Endodermal cell (in vitro differentiated cells): Measurements from ENCODE around the gene DHH. TPM values are rescaled to one million over a fixed set of nuclear protein-coding genes. Genes with fewer than 3 reads are reported as not detected.

Source experiments
- DNase-seq: peaks from one replicate; pipeline ENCODE4 v3.0.0-alpha.2; 2017
- H3K27ac ChIP-seq: 2 replicates; pipeline ENCODE4 v1.5.1; 2013; ENCODE audit warnings: mild to moderate bottlenecking, low read depth, low read length, moderate library complexity
- H3K27me3 ChIP-seq: 2 replicates; pipeline ENCODE4 v1.6.1; 2013; ENCODE audit warnings: mild to moderate bottlenecking, low read length, moderate library complexity; ENCODE audit not compliant: insufficient read depth, control insufficient read depth, poor library complexity, severe bottlenecking
- H3K36me3 ChIP-seq: 2 replicates; pipeline ENCODE4 v1.7.0; 2013; ENCODE audit warnings: mild to moderate bottlenecking, low read length, moderate library complexity; ENCODE audit not compliant: control insufficient read depth, insufficient read depth
- H3K4me1 ChIP-seq: one replicate; pipeline ENCODE4 v1.7.0; 2013; ENCODE audit warnings: low read length; ENCODE audit not compliant: control insufficient read depth, insufficient read depth
- H3K4me3 ChIP-seq: 2 replicates; pipeline ENCODE4 v1.5.1; 2013; ENCODE audit warnings: mild to moderate bottlenecking, low read length, moderate library complexity
- H3K9ac ChIP-seq: 2 replicates; pipeline ENCODE4 v1.6.1; 2013; ENCODE audit warnings: mild to moderate bottlenecking, low read length, moderate library complexity; ENCODE audit not compliant: poor library complexity, severe bottlenecking; ENCODE audit errors: extremely low read depth
- H3K9me3 ChIP-seq: 2 replicates; pipeline ENCODE4 v1.6.1; 2013; ENCODE audit warnings: mild to moderate bottlenecking, low read length, moderate library complexity; ENCODE audit not compliant: control insufficient read depth
- H3K27ac Mint-ChIP-seq: 2 replicates; pipeline ENCODE4 v1.8.0; 2020; ENCODE audit warnings: mixed read lengths
- H3K27me3 Mint-ChIP-seq: 2 replicates; pipeline ENCODE4 v1.8.0; 2021; ENCODE audit warnings: mild to moderate bottlenecking, mixed read lengths; ENCODE audit not compliant: insufficient read depth
- H3K36me3 Mint-ChIP-seq: 2 replicates; pipeline ENCODE4 v1.8.0; 2020; ENCODE audit warnings: low read depth, mixed read lengths
- H3K4me1 Mint-ChIP-seq: 2 replicates; pipeline ENCODE4 v1.8.0; 2020; ENCODE audit warnings: mixed read lengths
- H3K4me3 Mint-ChIP-seq: 2 replicates; pipeline ENCODE4 v1.8.0; 2020; ENCODE audit warnings: mild to moderate bottlenecking, moderate library complexity, mixed read lengths
- H3K9me3 Mint-ChIP-seq: 2 replicates; pipeline ENCODE4 v1.8.0; 2020; ENCODE audit warnings: mild to moderate bottlenecking, mixed read lengths
- CTCF ChIP-seq: fragments of 200-600 bp; sonication (generic); conservative IDR thresholded peaks from 2 replicates; pipeline ENCODE4 v1.5.0; 2021; ENCODE audit warnings: antibody characterized with exemption, mild to moderate bottlenecking
- WGBS, 2 experiments: methylation state at CpG; one replicate each; pipeline versions ENCODE4 v1.1.5 to v1.1.7; 2013; ENCODE audit warnings: missing lambda C conversion rate in 2 of 2, mixed read lengths in 1 of 2; ENCODE audit not compliant: insufficient coverage in 1 of 2, insufficient read length in 1 of 2; 5-methylcytosine and 5-hydroxymethylcytosine counted together
- total RNA-seq, 2 donors: library from RNA; stranded (reverse); fragmentation: NEBNext Ultra II Directional in 1 of 2; extraction: Animal tissue kit (Norgen Biotek cat#: 25700) in 1 of 2; gene quantifications; 2 replicates in 1 of 2; 3 replicates in 1 of 2; pipeline ENCODE4 v1.2.1, GENCODE V29; 2021

The DHH gene
- total RNA-seq, 2 donors from 2014 or later, result 0.15 to 0.51 TPM

GRCh38 chr12:49037947-49038237 is 56.7 kb downstream of the DHH start:
- Histone ChIP-seq H3K27ac (no peak overlapping the region), H3K9ac (no peak overlapping the region), H3K4me3 (no peak overlapping the region), H3K9me3 (no peaks in the 10 kb centered on the region), H3K36me3 (peaks cover 83% of the 10 kb centered on the region), H3K4me1 (no peaks in the 10 kb centered on the region), H3K27me3 (no peaks in the 10 kb centered on the region)
- TF ChIP-seq CTCF, result no peak
- no peak for DNase-seq
- Mint-ChIP-seq H3K27ac (no peak overlapping the region), H3K36me3 (peaks cover 86% of the 10 kb centered on the region), H3K4me1 (no peaks in the 10 kb centered on the region), H3K9me3 (no peaks in the 10 kb centered on the region), H3K27me3 (no peaks in the 10 kb centered on the region), H3K4me3 (no peak overlapping the region)
- 93 to 98% methylated on average over 7 of the region's 7 CpGs for WGBS, 2 experiments

- Histone ChIP-seq H3K36me3 (peaks cover 82% of the 10 kb centered on the region), H3K9ac (no peak overlapping the region), H3K4me1 (no peaks in the 10 kb centered on the region), H3K9me3 (no peaks in the 10 kb centered on the region), H3K27me3 (no peaks in the 10 kb centered on the region), H3K27ac (no peak overlapping the region), H3K4me3 (no peak overlapping the region)
- DNase-seq, result no peak
- H3K4me1 Mint-ChIP-seq, result no peaks in the 10 kb centered on the region
- no peak overlapping the region for H3K4me3 Mint-ChIP-seq
- no peak for TF ChIP-seq CTCF
- H3K27ac Mint-ChIP-seq, result no peak overlapping the region
- no peaks in the 10 kb centered on the region for H3K27me3 Mint-ChIP-seq
- WGBS, 2 experiments, result 95 to 97% methylated on average over 5 to 9 of the region's 9 CpGs
- no peaks in the 10 kb centered on the region for H3K9me3 Mint-ChIP-seq
- H3K36me3 Mint-ChIP-seq, result peaks cover 86% of the 10 kb centered on the region
Observed at GRCh38 chr12:49037111-49037946, 57.3 kb downstream of the DHH start.

Other genes starting within 250 kb of the DHH start
- 100 to 1,000 TPM in 1 of 2 donors, 10 to 100 TPM in 1; 98.5 to 108 TPM for gene DDX23, start 242.6 kb downstream of the DHH start, total RNA-seq
- gene RND1, start 228.9 kb downstream of the DHH start, total RNA-seq, result 10 to 100 TPM; 10.7 to 18.9 TPM
- gene FKBP11, start 169.3 kb downstream of the DHH start, total RNA-seq, result 10 to 100 TPM; 30.1 to 30.7 TPM
- 100 to 1,000 TPM; 237 to 288 TPM for gene ARF3, start 137.3 kb downstream of the DHH start, total RNA-seq
- under 1 TPM; 0.20 to 0.29 TPM for gene WNT10B, start 123.1 kb downstream of the DHH start, total RNA-seq
- gene WNT1, start 116.5 kb downstream of the DHH start, total RNA-seq, result not detected
- under 1 TPM; 0.31 to 0.33 TPM for gene DDN, start 95.4 kb downstream of the DHH start, total RNA-seq
- gene PRKAG1, start 76.0 kb downstream of the DHH start, total RNA-seq, result 10 to 100 TPM; 27.6 to 38.1 TPM
- gene KMT2D, start 34.0 kb downstream of the DHH start, total RNA-seq, result 100 to 1,000 TPM; 118 to 123 TPM
- 1 to 10 TPM; 2.5 to 3.2 TPM for gene RHEBL1, start 24.8 kb downstream of the DHH start, total RNA-seq
- 10 to 100 TPM; 89.5 to 98.6 TPM for gene LMBR1L, start 16.0 kb upstream of the DHH start, total RNA-seq
- gene TUBA1B, start 36.6 kb upstream of the DHH start, total RNA-seq, result 1,000 to 10,000 TPM; 1,474 to 1,587 TPM
- 100 to 1,000 TPM; 166 to 298 TPM for gene TUBA1A, start 94.3 kb upstream of the DHH start, total RNA-seq
- 100 to 1,000 TPM; 600 to 684 TPM for gene TUBA1C, start 170.3 kb upstream of the DHH start, total RNA-seq
- gene PRPH, start 200.3 kb upstream of the DHH start, total RNA-seq, result under 1 TPM; 0.42 to 0.51 TPM
- 10 to 100 TPM; 60.5 to 87.4 TPM for gene TROAP, start 228.5 kb upstream of the DHH start, total RNA-seq
- under 1 TPM; 0.20 to 0.38 TPM for gene C1QL4, start 242.4 kb upstream of the DHH start, total RNA-seq